ENCODE measurements around the gene CEMIP. TPM values are rescaled to one million over a fixed set of nuclear protein-coding genes. Genes with fewer than 3 reads are reported as not detected.

The CEMIP gene
- total RNA-seq, 1 experiment from 2014 or later = 3.5 TPM

DNA sequence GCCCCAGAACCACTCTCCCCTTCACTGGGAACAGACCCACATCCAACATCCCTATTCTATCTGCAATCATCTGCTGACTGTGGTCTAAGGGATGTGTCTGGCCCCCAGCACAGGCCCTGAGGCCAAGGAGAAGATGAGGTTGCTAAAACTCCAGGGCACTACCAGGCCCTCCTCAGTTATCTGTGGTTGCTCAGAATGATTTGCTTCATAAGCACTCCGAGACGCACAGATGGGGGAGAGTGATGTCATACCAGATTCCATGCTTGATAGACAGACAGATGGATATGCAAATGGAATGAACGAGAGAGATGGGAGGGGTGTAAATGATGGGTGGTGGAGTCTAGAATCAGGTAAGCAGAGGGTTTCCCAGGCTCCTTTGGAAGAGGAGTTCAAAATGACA is 57.8 kb downstream of the CEMIP start:
- Histone ChIP-seq H3K36me3 (ENCODE audit: control insufficient read depth in 1 of 2, insufficient read depth in 2 of 2, low read length in 2 of 2) (no peaks in the 10 kb centered on the region), H3K9me3 (ENCODE audit: control insufficient read depth in 1 of 2, insufficient read depth in 1 of 2, low read depth in 1 of 2, low read length in 2 of 2) (no peaks in the 10 kb centered on the region), H3K9ac (ENCODE audit: low read length) (no peak overlapping the region), H3K4me1 (ENCODE audit: control insufficient read depth in 1 of 2, insufficient read depth in 2 of 2, low read length in 2 of 2) (peaks cover 19 to 47% of the 10 kb centered on the region in 2 experiments), H4K20me1 (ENCODE audit: insufficient read depth) (no peaks in the 10 kb centered on the region), H3K79me2 (ENCODE audit: insufficient read depth, low read length) (no peaks in the 10 kb centered on the region), H3K4me3 (replicated peaks in 1 of 2; ENCODE audit: low read depth in 1 of 2, low read length in 2 of 2) (no peak overlapping the region), H3K9me2 (ENCODE audit: insufficient read depth) (no peaks in the 10 kb centered on the region), H2AFZ (ENCODE audit: low read depth, low read length, poor library complexity, severe bottlenecking) (no peak overlapping the region), H3K27me3 (ENCODE audit: insufficient read depth, low read length) (no peaks in the 10 kb centered on the region), H3K4me2 (ENCODE audit: low read length) (no peak overlapping the region), H3K27ac (ENCODE audit: low read depth, low read length) (no peak overlapping the region)
- TF ChIP-seq ATF3 (IDR thresholded peaks at IDR 0.05) (no peak), SP1 (IDR thresholded peaks at IDR 0.05; ENCODE audit: low read depth) (no peak), EZH2phosphoT487 (IDR thresholded peaks at IDR 0.05; ENCODE audit: borderline replicate concordance) (no peak), ZBTB33 (IDR thresholded peaks at IDR 0.05; ENCODE audit: extremely low read depth, insufficient replicate concordance, low read length) (no peak), JUND (IDR thresholded peaks at IDR 0.05) (no peak), ZFX (IDR thresholded peaks at IDR 0.05) (no peak), CBX3 (IDR thresholded peaks at IDR 0.05; ENCODE audit: low read depth) (no peak)
- TF ChIP-seq, protein P1, sequence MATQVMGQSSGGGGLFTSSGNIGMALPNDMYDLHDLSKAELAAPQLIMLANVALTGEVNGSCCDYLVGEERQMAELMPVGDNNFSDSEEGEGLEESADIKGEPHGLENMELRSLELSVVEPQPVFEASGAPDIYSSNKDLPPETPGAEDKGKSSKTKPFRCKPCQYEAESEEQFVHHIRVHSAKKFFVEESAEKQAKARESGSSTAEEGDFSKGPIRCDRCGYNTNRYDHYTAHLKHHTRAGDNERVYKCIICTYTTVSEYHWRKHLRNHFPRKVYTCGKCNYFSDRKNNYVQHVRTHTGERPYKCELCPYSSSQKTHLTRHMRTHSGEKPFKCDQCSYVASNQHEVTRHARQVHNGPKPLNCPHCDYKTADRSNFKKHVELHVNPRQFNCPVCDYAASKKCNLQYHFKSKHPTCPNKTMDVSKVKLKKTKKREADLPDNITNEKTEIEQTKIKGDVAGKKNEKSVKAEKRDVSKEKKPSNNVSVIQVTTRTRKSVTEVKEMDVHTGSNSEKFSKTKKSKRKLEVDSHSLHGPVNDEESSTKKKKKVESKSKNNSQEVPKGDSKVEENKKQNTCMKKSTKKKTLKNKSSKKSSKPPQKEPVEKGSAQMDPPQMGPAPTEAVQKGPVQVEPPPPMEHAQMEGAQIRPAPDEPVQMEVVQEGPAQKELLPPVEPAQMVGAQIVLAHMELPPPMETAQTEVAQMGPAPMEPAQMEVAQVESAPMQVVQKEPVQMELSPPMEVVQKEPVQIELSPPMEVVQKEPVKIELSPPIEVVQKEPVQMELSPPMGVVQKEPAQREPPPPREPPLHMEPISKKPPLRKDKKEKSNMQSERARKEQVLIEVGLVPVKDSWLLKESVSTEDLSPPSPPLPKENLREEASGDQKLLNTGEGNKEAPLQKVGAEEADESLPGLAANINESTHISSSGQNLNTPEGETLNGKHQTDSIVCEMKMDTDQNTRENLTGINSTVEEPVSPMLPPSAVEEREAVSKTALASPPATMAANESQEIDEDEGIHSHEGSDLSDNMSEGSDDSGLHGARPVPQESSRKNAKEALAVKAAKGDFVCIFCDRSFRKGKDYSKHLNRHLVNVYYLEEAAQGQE (IDR thresholded peaks at IDR 0.05; ENCODE audit: low read depth) = no peak
- ChIA-PET RAD21 (ENCODE audit: low non-redundant PET in 1 of 2, low total read pairs in 2 of 2, uncharacterized antibody in 2 of 2, unreplicated experiment in 2 of 2) (interaction anchor here in 1 of 2 experiments (0.6 kb wide), 1 partner anchor 19 kb away, joined by 3 read pairs; no protein-coding TSS in a partner anchor), POLR2A (no interaction called here), CTCF (no interaction called here)
- ATAC-seq (no peak), DNase-seq (ENCODE audit: low read depth, low spot score) (no peak)
- no TSS peak for BruUV-seq (replicated peaks)
- intact Hi-C loops (cut with micrococcal nuclease) = no loop called here

Measured in HCT116 (cell line).